HEK293 (cell line): Measurements from ENCODE around the gene PLPP6.

Source experiments
- CTCF ChIA-PET: fragments of 350-600 bp; formaldehyde crosslinking; extraction: SDS; loops from one replicate; lab custom pipeline; 2021; ENCODE audit warnings: antibody characterized with exemption; lab: Yijun Ruan, JAX
- POLR2A ChIA-PET: fragments of 300-600 bp; formaldehyde crosslinking; extraction: SDS; loops from one replicate; lab custom pipeline; 2020; ENCODE audit warnings: antibody characterized with exemption, inconsistent platforms; lab: Yijun Ruan, JAX
- H3K27ac ChIP-seq: fragments of 200-500 bp; sonication (Bioruptor generic); 2 replicates; pipeline ENCODE4 v1.5.1; 2014; ENCODE audit warnings: low read depth, low read length, control low read depth, inconsistent platforms; ENCODE audit errors: extremely low read depth
- H3K36me3 ChIP-seq, 2 experiments: fragments of 200-500 bp in 1 of 2; sonication (Bioruptor generic) in 1 of 2; 1 replicate in 1 of 2; 2 replicates in 1 of 2; pipeline ENCODE4 v1.5.1; 2014 to 2017; ENCODE audit warnings: inconsistent platforms in 2 of 2, low read length in 2 of 2; ENCODE audit not compliant: control insufficient read depth in 2 of 2, insufficient read depth in 1 of 2
- H3K4me1 ChIP-seq: fragments of 200-500 bp; sonication (Bioruptor generic); 2 replicates; pipeline ENCODE4 v1.5.1; 2014; ENCODE audit warnings: mild to moderate bottlenecking, low read length, inconsistent platforms; ENCODE audit not compliant: control insufficient read depth, insufficient read depth
- H3K4me3 ChIP-seq: 2 replicates; pipeline ENCODE4 v1.5.1; 2011; ENCODE audit warnings: low read depth, mild to moderate bottlenecking, control low read depth, low read length, moderate library complexity
- H3K9me3 ChIP-seq: fragments of 200-500 bp; sonication (Bioruptor generic); 2 replicates; pipeline ENCODE4 v1.5.1; 2014; ENCODE audit warnings: low read depth, low read length, inconsistent platforms; ENCODE audit not compliant: control insufficient read depth, insufficient read depth
- CTCF ChIP-seq: fragments of 450-650 bp; formaldehyde crosslinking; IDR thresholded peaks from 2 replicates; pipeline ENCODE4 v1.5.1; 2016; ENCODE audit warnings: missing biosample characterization, missing genetic modification characterization
- EGR2 ChIP-seq: fragments of 450-650 bp; formaldehyde crosslinking; IDR thresholded peaks from 2 replicates; pipeline ENCODE4 v1.5.1; 2016; ENCODE audit warnings: low read depth, missing biosample characterization, missing genetic modification characterization
- GFI1B ChIP-seq: fragments of 450-650 bp; formaldehyde crosslinking; IDR thresholded peaks from 2 replicates; pipeline ENCODE4 v1.5.1; 2016; ENCODE audit warnings: missing biosample characterization, missing genetic modification characterization
- HOXC10 ChIP-seq: sonication (generic); formaldehyde crosslinking; IDR thresholded peaks from 2 replicates; pipeline ENCODE4 v1.8.1; 2023; ENCODE audit warnings: mild to moderate bottlenecking, missing genetic modification reagents
- ZBTB1 ChIP-seq: fragments of 450-650 bp; formaldehyde crosslinking; IDR thresholded peaks from 2 replicates; pipeline ENCODE4 v1.5.1; 2016; ENCODE audit warnings: missing biosample characterization, missing genetic modification characterization
- ZBTB10 ChIP-seq: fragments of 450-650 bp; formaldehyde crosslinking; IDR thresholded peaks from 2 replicates; pipeline ENCODE4 v1.5.1; 2016; ENCODE audit warnings: missing biosample characterization, missing genetic modification characterization
- ZBTB17 ChIP-seq: fragments of 450-650 bp; formaldehyde crosslinking; IDR thresholded peaks from 2 replicates; pipeline ENCODE4 v1.5.1; 2016; ENCODE audit warnings: missing biosample characterization, missing genetic modification characterization
- ZBTB44 ChIP-seq: fragments of 450-650 bp; IDR thresholded peaks from 2 replicates; pipeline ENCODE4 v1.5.1; 2018; ENCODE audit warnings: missing biosample characterization, mild to moderate bottlenecking, missing genetic modification characterization
- ZBTB6 ChIP-seq: fragments of 450-650 bp; formaldehyde crosslinking; IDR thresholded peaks from 2 replicates; pipeline ENCODE4 v1.5.1; 2017; ENCODE audit warnings: missing biosample characterization, missing genetic modification characterization
- ZFP69B ChIP-seq: fragments of 450-650 bp; formaldehyde crosslinking; IDR thresholded peaks from 2 replicates; pipeline ENCODE4 v1.5.1; 2016; ENCODE audit warnings: missing biosample characterization, missing genetic modification characterization
- ZNF10 ChIP-seq: fragments of 450-650 bp; formaldehyde crosslinking; IDR thresholded peaks from 2 replicates; pipeline ENCODE4 v1.5.1; 2017; ENCODE audit warnings: missing biosample characterization, missing genetic modification characterization
- ZNF133 ChIP-seq: fragments of 450-650 bp; formaldehyde crosslinking; IDR thresholded peaks from 2 replicates; pipeline ENCODE4 v1.5.1; 2016; ENCODE audit warnings: missing biosample characterization, missing genetic modification characterization
- ZNF16 ChIP-seq: fragments of 450-650 bp; formaldehyde crosslinking; IDR thresholded peaks from 2 replicates; pipeline ENCODE4 v1.5.1; 2016; ENCODE audit warnings: low read depth, missing biosample characterization, missing genetic modification characterization
- ZNF223 ChIP-seq: fragments of 450-650 bp; formaldehyde crosslinking; IDR thresholded peaks from 2 replicates; pipeline ENCODE4 v1.5.1; 2016; ENCODE audit warnings: missing biosample characterization, missing genetic modification characterization
- ZNF24 ChIP-seq: fragments of 450-650 bp; formaldehyde crosslinking; IDR thresholded peaks from 2 replicates; pipeline ENCODE4 v1.5.1; 2016; ENCODE audit warnings: missing biosample characterization, missing genetic modification characterization
- ZNF292 ChIP-seq: fragments of 450-650 bp; formaldehyde crosslinking; IDR thresholded peaks from 2 replicates; pipeline ENCODE4 v1.5.1; 2016; ENCODE audit warnings: low read depth, missing biosample characterization, missing genetic modification characterization, borderline replicate concordance
- ZNF518A ChIP-seq: fragments of 450-650 bp; formaldehyde crosslinking; conservative IDR thresholded peaks from 2 replicates; pipeline ENCODE4 v1.5.1; 2016; ENCODE audit warnings: low read depth, missing biosample characterization, missing genetic modification characterization
- ZNF521 ChIP-seq: fragments of 450-650 bp; formaldehyde crosslinking; IDR thresholded peaks from 2 replicates; pipeline ENCODE4 v1.5.1; 2017; ENCODE audit warnings: missing biosample characterization, mild to moderate bottlenecking, missing genetic modification characterization
- ZNF530 ChIP-seq: fragments of 450-650 bp; formaldehyde crosslinking; IDR thresholded peaks from 2 replicates; pipeline ENCODE4 v1.5.1; 2016; ENCODE audit warnings: low read depth, missing biosample characterization, missing genetic modification characterization
- ZNF544 ChIP-seq: fragments of 450-650 bp; formaldehyde crosslinking; IDR thresholded peaks from 2 replicates; pipeline ENCODE4 v1.5.0; 2017; ENCODE audit warnings: missing biosample characterization, missing genetic modification characterization
- ZNF660 ChIP-seq: fragments of 450-650 bp; IDR thresholded peaks from 2 replicates; pipeline ENCODE4 v1.5.1; 2018; ENCODE audit warnings: missing biosample characterization, mild to moderate bottlenecking, missing genetic modification characterization
- ZNF785 ChIP-seq: fragments of 450-650 bp; formaldehyde crosslinking; IDR thresholded peaks from 2 replicates; pipeline ENCODE4 v1.5.1; 2016; ENCODE audit warnings: missing biosample characterization, missing genetic modification characterization
- ZSCAN5A ChIP-seq: fragments of 450-650 bp; formaldehyde crosslinking; IDR thresholded peaks from 2 replicates; pipeline ENCODE4 v1.5.1; 2016; ENCODE audit warnings: missing biosample characterization, missing genetic modification characterization
- ZXDB ChIP-seq: fragments of 450-650 bp; formaldehyde crosslinking; IDR thresholded peaks from 2 replicates; pipeline ENCODE4 v1.5.1; 2016; ENCODE audit warnings: missing biosample characterization, missing genetic modification characterization

Gene PLPP6

GRCh38 chr9:4674783-4675182, 12.7 kb downstream of the PLPP6 start (continued):
- TF ChIP-seq ZNF24 (no peak), ZBTB44 (tag by site-specific recombination) (0 out of 2 replicates have a peak, but pooled peaks have one; percentile 34), HOXC10 (CRISPR knock-in tag) (no peak), ZNF660 (tag by site-specific recombination) (no peak), GFI1B (tag by site-specific recombination) (no peak), ZFP69B (tag by site-specific recombination) (peak; percentile 93), ZNF518A (tag by site-specific recombination) (no peak), ZNF223 (tag by site-specific recombination) (no peak), EGR2 (tag by site-specific recombination) (no peak), ZNF521 (tag by site-specific recombination) (no peak), CTCF (tag by site-specific recombination) (no peak), ZBTB10 (tag by site-specific recombination) (no peak), ZBTB6 (0 out of 2 replicates have a peak, but pooled peaks have one; percentile 30)

- H3K9me3 ChIP-seq: no peaks in the 10 kb centered on the region
- H3K36me3 ChIP-seq: no peaks in the 10 kb centered on the region; a peak in 1 of 3 replicates
- ChIA-PET CTCF (interaction anchor here (0.6 to 4.3 kb wide), 6 partner anchors 10 to 1808 kb away, joined by 3 to 16 read pairs (median 4); partner anchors contain the start of genes PLPP6 and SPATA6L), POLR2A (interaction anchor here (0.6 to 2.4 kb wide), 5 partner anchors 12 to 173 kb away, joined by 3 to 20 read pairs (median 3); partner anchors contain the start of gene SPATA6L)
- no peak overlapping the region for H3K4me3 ChIP-seq
- H3K27ac ChIP-seq: no peak overlapping the region
- no peaks in the 10 kb centered on the region for H3K4me1 ChIP-seq
- TF ChIP-seq ZNF292 (tag by site-specific recombination) (no peak), ZNF544 (tag by site-specific recombination) (no peak), ZSCAN5A (tag by site-specific recombination) (no peak), ZNF785 (tag by site-specific recombination) (no peak), ZBTB1 (no peak), ZNF16 (tag by site-specific recombination) (no peak), ZXDB (tag by site-specific recombination) (no peak), ZBTB17 (no peak), ZNF133 (tag by site-specific recombination) (no peak), ZNF530 (tag by site-specific recombination) (no peak), ZNF10 (tag by site-specific recombination) (no peak)
These were observed 15.3 kb downstream of the PLPP6 start for GRCh38 chr9:4677392-4677791.
